A549 treated with CpdA at 1 μM for 4 hours (cell line): ENCODE data around the gene ARMC12. TPM values are rescaled to one million over a fixed set of nuclear protein-coding genes. Genes with fewer than 3 reads are reported as not detected.

Experiments used
- total RNA-seq: library from RNA; stranded (reverse); fragments of 200-300 nt; extraction: Qiagen RNA extraction; gene quantifications from 5 replicates; pipeline ENCODE4 v1.2.3, GENCODE V29; 2022; ENCODE audit warnings: low read depth

Gene ARMC12, protein sequence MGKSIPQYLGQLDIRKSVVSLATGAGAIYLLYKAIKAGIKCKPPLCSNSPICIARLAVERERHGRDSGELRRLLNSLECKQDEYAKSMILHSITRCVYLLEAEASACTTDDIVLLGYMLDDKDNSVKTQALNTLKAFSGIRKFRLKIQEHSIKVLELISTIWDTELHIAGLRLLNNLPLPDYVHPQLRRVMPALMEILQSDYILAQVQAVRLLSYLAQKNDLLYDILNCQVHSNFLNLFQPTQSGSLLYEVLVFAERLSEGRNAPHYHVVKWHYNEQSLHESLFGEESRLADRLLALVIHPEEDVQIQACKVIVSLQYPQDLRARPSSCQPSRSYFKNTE
- 0.23 to 0.47 TPM (median 0.32 TPM) in 4 of 5 replicates, not detected in the other for total RNA-seq

GRCh38 chr6:35736982-35737412, at the start of gene ARMC12:
TSS of gene ARMC12 (plus strand) at chr6:35737032. CDS start at chr6:35737109, 77 bp downstream.

GRCh38 chr6:35688605-35689322, 48.1 kb upstream of the ARMC12 start, which contains the start of gene FKBP5:
TSS of gene FKBP5 (minus strand) at chr6:35688915. CDS start at chr6:35642824, 46,091 bp downstream.

GRCh38 chr6:35776364-35777215, 39.8 kb downstream of the ARMC12 start, which contains the start of gene CLPSL2:
TSS of gene CLPSL2 (plus strand) at chr6:35776598. CDS start at chr6:35776619, 21 bp downstream.

DNA sequence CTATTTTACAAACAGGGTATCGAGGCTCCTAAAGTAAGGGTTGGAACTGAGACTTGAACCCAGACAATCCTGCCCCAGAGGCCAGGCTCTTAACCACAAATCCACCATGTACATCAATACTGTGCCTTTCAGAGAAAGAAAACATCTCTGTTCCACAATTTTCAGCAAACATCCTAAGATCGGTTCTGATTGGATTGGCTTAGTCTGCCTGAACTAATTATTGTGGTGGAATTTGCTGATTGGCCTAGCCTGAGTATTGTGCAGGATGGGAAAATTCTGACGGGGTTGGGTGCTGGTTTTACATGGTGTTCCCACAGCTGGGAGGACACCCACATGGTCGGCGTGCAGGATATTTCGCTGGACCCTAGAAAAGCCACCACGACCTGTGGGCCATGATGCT, 43.9 kb downstream of the ARMC12 start, which contains the start of gene CLPSL1:
Gene CLPSL1, plus strand, starts transcription at position 301 of the 400 bp plus-strand sequence. Its CDS starts 92 bp downstream, at position 393.

Other genes starting within 250 kb of the ARMC12 start
- 4.3 to 6.4 TPM (median 5.0 TPM) in 5 replicates for gene TEAD3, start 240.0 kb upstream of the ARMC12 start, total RNA-seq
- not detected in 5 replicates for gene TULP1, start 224.1 kb upstream of the ARMC12 start, total RNA-seq
- gene FKBP5, start 48.1 kb upstream of the ARMC12 start, total RNA-seq = 8.7 to 13.8 TPM (median 9.6 TPM) in 5 replicates
- gene CLPSL2, start 39.6 kb downstream of the ARMC12 start, total RNA-seq = 1.0 to 1.4 TPM in 2 of 5 replicates, not detected in the others
- gene CLPSL1, start 44.0 kb downstream of the ARMC12 start, total RNA-seq = not detected in 5 replicates
- gene CLPS, start 60.3 kb downstream of the ARMC12 start, total RNA-seq = not detected in 5 replicates
- 0.13 to 0.22 TPM (median 0.16 TPM) in 3 of 5 replicates, not detected in the others for gene LHFPL5, start 68.3 kb downstream of the ARMC12 start, total RNA-seq
- gene SRPK1, start 184.1 kb downstream of the ARMC12 start, total RNA-seq = 29.1 to 48.1 TPM (median 32.5 TPM) in 5 replicates